ENCODE measurements around the gene PDPK1. TPM values are rescaled to one million over a fixed set of nuclear protein-coding genes. Genes with fewer than 3 reads are reported as not detected.
A peak's percentile ranks its signal among the peaks of the same experiment; 100 is the strongest.

The PDPK1 gene
- total RNA-seq, 1 experiment from 2014 or later = 69.8 TPM

DNA sequence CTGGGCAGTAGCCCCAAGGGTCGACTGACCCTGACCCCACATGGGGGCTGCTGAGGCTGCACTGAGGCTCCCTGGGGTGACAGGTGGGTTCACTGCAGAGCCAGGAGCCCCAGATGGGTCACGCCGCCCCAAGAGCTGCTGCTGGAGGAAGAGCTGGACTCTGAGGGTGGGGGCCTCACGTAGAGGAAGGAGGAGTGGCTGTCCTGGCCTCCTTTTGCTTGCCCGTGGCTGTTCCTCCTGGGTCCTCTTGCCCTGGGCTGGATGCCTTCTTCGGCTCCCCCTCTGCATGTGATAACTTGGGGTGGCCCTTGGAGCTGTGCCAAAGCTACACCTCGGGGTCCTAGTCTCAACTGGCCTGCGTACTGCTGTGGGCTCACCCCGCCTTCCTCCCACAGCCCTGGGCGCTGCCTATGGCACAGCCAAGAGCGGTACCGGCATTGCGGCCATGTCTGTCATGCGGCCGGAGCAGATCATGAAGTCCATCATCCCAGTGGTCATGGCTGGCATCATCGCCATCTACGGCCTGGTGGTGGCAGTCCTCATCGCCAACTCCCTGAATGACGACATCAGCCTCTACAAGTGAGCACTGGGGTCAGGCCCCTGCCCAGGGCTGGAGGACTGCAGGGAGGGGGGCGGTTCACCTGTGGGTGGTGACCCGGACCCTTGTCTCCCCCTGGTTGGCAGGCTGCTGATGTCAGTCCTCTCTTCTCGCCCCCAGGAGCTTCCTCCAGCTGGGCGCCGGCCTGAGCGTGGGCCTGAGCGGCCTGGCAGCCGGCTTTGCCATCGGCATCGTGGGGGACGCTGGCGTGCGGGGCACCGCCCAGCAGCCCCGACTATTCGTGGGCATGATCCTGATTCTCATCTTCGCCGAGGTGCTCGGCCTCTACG is 18.8 kb upstream of the PDPK1 start:
- H3K4me3 ChIP-seq (ENCODE audit: low read depth, low read length) = no peak overlapping the region
- CTCF ChIA-PET = interaction anchor here (1.4 kb wide), 1 partner anchor 13 kb away, joined by 4 read pairs; no protein-coding TSS in a partner anchor
- Mint-ChIP-seq H3K4me3 (ENCODE audit: unreplicated experiment) (peak overlapping the region; percentile 87), H3K9me3 (ENCODE audit: unreplicated experiment) (no peaks in the 10 kb centered on the region), H3K27me3 (ENCODE audit: insufficient read depth, unreplicated experiment) (no peaks in the 10 kb centered on the region), H3K4me1 (ENCODE audit: low read depth, unreplicated experiment) (peaks cover 39% of the 10 kb centered on the region), H3K36me3 (ENCODE audit: insufficient read depth, unreplicated experiment) (peaks cover 68% of the 10 kb centered on the region), H3K27ac (ENCODE audit: unreplicated experiment) (peak overlapping the region; percentile 89)
- H3K36me3 ChIP-seq (ENCODE audit: control insufficient read depth, insufficient read depth, low read length) = peaks cover 5% of the 10 kb centered on the region
- no peaks in the 10 kb centered on the region for H3K9me3 ChIP-seq
- BruUV-seq (replicated peaks) = no TSS peak
- intact Hi-C loops (cut with micrococcal nuclease; ENCODE audit: unreplicated experiment) = no loop called here
- no peak for DNase-seq
- POLR2A ChIA-PET = no interaction called here
- H3K27me3 ChIP-seq (replicated peaks; ENCODE audit: control insufficient read depth, insufficient read depth, low read length) = no peaks in the 10 kb centered on the region
- H3K4me1 ChIP-seq = peaks cover 32% of the 10 kb centered on the region
- TF ChIP-seq, protein P1, sequence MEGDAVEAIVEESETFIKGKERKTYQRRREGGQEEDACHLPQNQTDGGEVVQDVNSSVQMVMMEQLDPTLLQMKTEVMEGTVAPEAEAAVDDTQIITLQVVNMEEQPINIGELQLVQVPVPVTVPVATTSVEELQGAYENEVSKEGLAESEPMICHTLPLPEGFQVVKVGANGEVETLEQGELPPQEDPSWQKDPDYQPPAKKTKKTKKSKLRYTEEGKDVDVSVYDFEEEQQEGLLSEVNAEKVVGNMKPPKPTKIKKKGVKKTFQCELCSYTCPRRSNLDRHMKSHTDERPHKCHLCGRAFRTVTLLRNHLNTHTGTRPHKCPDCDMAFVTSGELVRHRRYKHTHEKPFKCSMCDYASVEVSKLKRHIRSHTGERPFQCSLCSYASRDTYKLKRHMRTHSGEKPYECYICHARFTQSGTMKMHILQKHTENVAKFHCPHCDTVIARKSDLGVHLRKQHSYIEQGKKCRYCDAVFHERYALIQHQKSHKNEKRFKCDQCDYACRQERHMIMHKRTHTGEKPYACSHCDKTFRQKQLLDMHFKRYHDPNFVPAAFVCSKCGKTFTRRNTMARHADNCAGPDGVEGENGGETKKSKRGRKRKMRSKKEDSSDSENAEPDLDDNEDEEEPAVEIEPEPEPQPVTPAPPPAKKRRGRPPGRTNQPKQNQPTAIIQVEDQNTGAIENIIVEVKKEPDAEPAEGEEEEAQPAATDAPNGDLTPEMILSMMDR (IDR thresholded peaks at IDR 0.05; ENCODE audit: insufficient read depth in 1 of 2, low read depth in 1 of 2, low read length in 1 of 2, severe bottlenecking in 1 of 2, unreplicated experiment in 1 of 2) = no peak

- Histone ChIP-seq H3K9me3 (no peaks in the 10 kb centered on the region), H3K4me3 (ENCODE audit: low read depth, low read length) (no peak overlapping the region), H3K36me3 (ENCODE audit: control insufficient read depth, insufficient read depth, low read length) (peaks cover 5% of the 10 kb centered on the region), H3K4me1 (peaks cover 38% of the 10 kb centered on the region), H3K27me3 (replicated peaks; ENCODE audit: control insufficient read depth, insufficient read depth, low read length) (no peaks in the 10 kb centered on the region)
- Mint-ChIP-seq H3K9me3 (ENCODE audit: unreplicated experiment) (no peaks in the 10 kb centered on the region), H3K36me3 (ENCODE audit: insufficient read depth, unreplicated experiment) (peaks cover 70% of the 10 kb centered on the region), H3K27me3 (ENCODE audit: insufficient read depth, unreplicated experiment) (no peaks in the 10 kb centered on the region), H3K4me1 (ENCODE audit: low read depth, unreplicated experiment) (peaks cover 45% of the 10 kb centered on the region), H3K27ac (ENCODE audit: unreplicated experiment) (peak overlapping the region; percentile 89), H3K4me3 (ENCODE audit: unreplicated experiment) (peak overlapping the region; percentile 87)
- BruUV-seq (replicated peaks) = no TSS peak
- ChIA-PET CTCF (interaction anchor here (0.6 to 1.4 kb wide), 3 partner anchors 13 to 400 kb away, joined by 3 to 4 read pairs (median 4); no protein-coding TSS in a partner anchor), POLR2A (interaction anchor here (0.8 to 1.7 kb wide), 4 partner anchors 11 to 89 kb away, joined by 3 to 15 read pairs (median 7); partner anchors contain the start of gene CEMP1)
- intact Hi-C loops (cut with micrococcal nuclease; ENCODE audit: unreplicated experiment) = no loop called here
- TF ChIP-seq, protein P1 (IDR thresholded peaks at IDR 0.05; ENCODE audit: insufficient read depth in 1 of 2, low read depth in 1 of 2, low read length in 1 of 2, severe bottlenecking in 1 of 2, unreplicated experiment in 1 of 2) = no peak
- no peak for DNase-seq
Measured at GRCh38 chr16:2519711-2520080, 18.1 kb upstream of the PDPK1 start.

- peaks cover 37% of the 10 kb centered on the region for H3K4me1 ChIP-seq
- H3K9me3 Mint-ChIP-seq (ENCODE audit: unreplicated experiment) = no peaks in the 10 kb centered on the region
- POLR2A ChIA-PET = interaction anchor here (0.8 to 1.7 kb wide), 4 partner anchors 11 to 90 kb away, joined by 3 to 15 read pairs (median 7); partner anchors contain the start of gene CEMP1
- peaks cover 5% of the 10 kb centered on the region for H3K36me3 ChIP-seq (ENCODE audit: control insufficient read depth, insufficient read depth, low read length)
- peak within 1 kb of the TSS; percentile 74 for H3K4me3 ChIP-seq (ENCODE audit: low read depth, low read length)
- H3K27me3 Mint-ChIP-seq (ENCODE audit: insufficient read depth, unreplicated experiment) = no peaks in the 10 kb centered on the region
- DNase-seq = peak; percentile 89 to 90
- H3K9me3 ChIP-seq = no peaks in the 10 kb centered on the region
- H3K27me3 ChIP-seq (replicated peaks; ENCODE audit: control insufficient read depth, insufficient read depth, low read length) = no peaks in the 10 kb centered on the region
- peak within 1 kb of the TSS; percentile 89 for H3K27ac Mint-ChIP-seq (ENCODE audit: unreplicated experiment)
- peaks cover 45% of the 10 kb centered on the region for H3K4me1 Mint-ChIP-seq (ENCODE audit: low read depth, unreplicated experiment)
- TF ChIP-seq, protein P1 (IDR thresholded peaks at IDR 0.05; ENCODE audit: insufficient read depth in 1 of 2, low read depth in 1 of 2, low read length in 1 of 2, severe bottlenecking in 1 of 2, unreplicated experiment in 1 of 2) = no peak
- H3K36me3 Mint-ChIP-seq (ENCODE audit: insufficient read depth, unreplicated experiment) = peaks cover 72% of the 10 kb centered on the region
- CTCF ChIA-PET = interaction anchor here (0.6 to 1.4 kb wide), 3 partner anchors 12 to 400 kb away, joined by 3 to 4 read pairs (median 4); no protein-coding TSS in a partner anchor
- intact Hi-C loops (cut with micrococcal nuclease; ENCODE audit: unreplicated experiment) = no loop called here
- peak within 1 kb of the TSS; percentile 87 for H3K4me3 Mint-ChIP-seq (ENCODE audit: unreplicated experiment)
- BruUV-seq (replicated peaks) = no TSS peak
Measured at GRCh38 chr16:2520097-2520783, 17.6 kb upstream of the PDPK1 start, which contains the start of gene AMDHD2. Gene AMDHD2 (plus strand): TSS chr16:2520371. CDS start chr16:2520459, 88 bp downstream.

Data from Caco-2 (cell line).